WTC11 (cell line): Measurements from ENCODE around the gene KRTAP25-1.

Experiments used
- AR ChIP-seq: fragments of 250-450 bp; sonication (Bioruptor Pico); IDR thresholded peaks from 2 replicates; pipeline ENCODE4 v1.9.0; 2021; ENCODE audit warnings: mild to moderate bottlenecking
- ARID4B ChIP-seq: sonication (generic); formaldehyde crosslinking; IDR thresholded peaks from 2 replicates; pipeline ENCODE4 v1.8.0; 2023; ENCODE audit warnings: missing genetic modification reagents, mild to moderate bottlenecking, borderline replicate concordance
- ATF3 ChIP-seq: sonication (generic); formaldehyde crosslinking; conservative IDR thresholded peaks from 2 replicates; pipeline ENCODE4 v1.8.1; 2022; ENCODE audit warnings: mild to moderate bottlenecking, missing genetic modification reagents
- CREM ChIP-seq: sonication (generic); formaldehyde crosslinking; IDR thresholded peaks from 2 replicates; pipeline ENCODE4 v1.8.1; 2022; ENCODE audit warnings: mild to moderate bottlenecking, missing genetic modification reagents, moderate library complexity
- FOXK1 ChIP-seq: sonication (generic); formaldehyde crosslinking; IDR thresholded peaks from 2 replicates; pipeline ENCODE4 v1.8.0; 2022; ENCODE audit warnings: mild to moderate bottlenecking, moderate library complexity, missing genetic modification reagents
- FOXP1 ChIP-seq: sonication (generic); formaldehyde crosslinking; IDR thresholded peaks from 2 replicates; pipeline ENCODE4 v1.8.0; 2022; ENCODE audit warnings: missing genetic modification reagents, mild to moderate bottlenecking, moderate library complexity, borderline replicate concordance
- NFYB ChIP-seq: sonication (generic); formaldehyde crosslinking; conservative IDR thresholded peaks from 2 replicates; pipeline ENCODE4 v1.8.0; 2022; ENCODE audit warnings: low read depth, missing genetic modification reagents
- ZBTB43 ChIP-seq: sonication (generic); formaldehyde crosslinking; IDR thresholded peaks from 2 replicates; pipeline ENCODE4 v1.8.1; 2023; ENCODE audit warnings: mild to moderate bottlenecking, missing genetic modification reagents
- ZNF232 ChIP-seq: sonication (generic); formaldehyde crosslinking; IDR thresholded peaks from 2 replicates; pipeline ENCODE4 v1.8.0; 2022; ENCODE audit warnings: mild to moderate bottlenecking, missing genetic modification reagents
- ZNF263 ChIP-seq: sonication (generic); formaldehyde crosslinking; IDR thresholded peaks from 2 replicates; pipeline ENCODE4 v1.8.1; 2022; ENCODE audit warnings: low read depth, mild to moderate bottlenecking, moderate library complexity, missing genetic modification reagents
- TF ChIP-seq, protein P1 (sequence below): fragments of 200-600 bp; IDR thresholded peaks from 2 replicates; pipeline ENCODE4 v1.8.0; 2022; ENCODE audit warnings: antibody characterized with exemption
- TF ChIP-seq, protein P2 (sequence below): fragments of 250-450 bp; sonication (Bioruptor Pico); IDR thresholded peaks from 2 replicates; pipeline ENCODE4 v1.9.0; 2021; ENCODE audit warnings: moderate library complexity, mild to moderate bottlenecking, inconsistent platforms, borderline replicate concordance
- TF ChIP-seq, protein P3 (sequence below): sonication (generic); formaldehyde crosslinking; IDR thresholded peaks from 2 replicates; pipeline ENCODE4 v1.8.1; 2023; ENCODE audit warnings: mild to moderate bottlenecking, missing genetic modification reagents

DNA sequence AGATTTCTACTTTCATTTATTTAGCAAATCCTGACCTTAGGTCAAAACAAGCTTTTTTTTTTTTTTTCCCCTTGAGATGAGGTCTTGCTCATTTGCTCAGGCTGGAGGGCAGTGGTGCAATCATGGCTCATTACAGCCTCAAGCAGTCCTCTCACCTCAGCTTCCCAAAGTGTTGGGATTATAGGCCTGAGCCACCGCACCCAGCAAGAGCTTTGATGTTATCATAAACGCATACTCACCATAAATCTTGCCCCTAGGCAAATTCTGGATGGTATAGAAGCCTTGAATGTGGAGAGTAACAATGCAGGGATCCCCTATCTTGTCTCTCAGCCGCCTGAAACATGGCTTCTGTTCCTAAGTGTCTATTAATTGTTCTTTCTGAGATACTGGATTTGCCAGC, 48.7 kb downstream of the KRTAP25-1 start:
- TF ChIP-seq, protein P1, sequence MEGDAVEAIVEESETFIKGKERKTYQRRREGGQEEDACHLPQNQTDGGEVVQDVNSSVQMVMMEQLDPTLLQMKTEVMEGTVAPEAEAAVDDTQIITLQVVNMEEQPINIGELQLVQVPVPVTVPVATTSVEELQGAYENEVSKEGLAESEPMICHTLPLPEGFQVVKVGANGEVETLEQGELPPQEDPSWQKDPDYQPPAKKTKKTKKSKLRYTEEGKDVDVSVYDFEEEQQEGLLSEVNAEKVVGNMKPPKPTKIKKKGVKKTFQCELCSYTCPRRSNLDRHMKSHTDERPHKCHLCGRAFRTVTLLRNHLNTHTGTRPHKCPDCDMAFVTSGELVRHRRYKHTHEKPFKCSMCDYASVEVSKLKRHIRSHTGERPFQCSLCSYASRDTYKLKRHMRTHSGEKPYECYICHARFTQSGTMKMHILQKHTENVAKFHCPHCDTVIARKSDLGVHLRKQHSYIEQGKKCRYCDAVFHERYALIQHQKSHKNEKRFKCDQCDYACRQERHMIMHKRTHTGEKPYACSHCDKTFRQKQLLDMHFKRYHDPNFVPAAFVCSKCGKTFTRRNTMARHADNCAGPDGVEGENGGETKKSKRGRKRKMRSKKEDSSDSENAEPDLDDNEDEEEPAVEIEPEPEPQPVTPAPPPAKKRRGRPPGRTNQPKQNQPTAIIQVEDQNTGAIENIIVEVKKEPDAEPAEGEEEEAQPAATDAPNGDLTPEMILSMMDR: no peak
- TF ChIP-seq CREM (CRISPR knock-in tag): no peak
- TF ChIP-seq, protein P2, sequence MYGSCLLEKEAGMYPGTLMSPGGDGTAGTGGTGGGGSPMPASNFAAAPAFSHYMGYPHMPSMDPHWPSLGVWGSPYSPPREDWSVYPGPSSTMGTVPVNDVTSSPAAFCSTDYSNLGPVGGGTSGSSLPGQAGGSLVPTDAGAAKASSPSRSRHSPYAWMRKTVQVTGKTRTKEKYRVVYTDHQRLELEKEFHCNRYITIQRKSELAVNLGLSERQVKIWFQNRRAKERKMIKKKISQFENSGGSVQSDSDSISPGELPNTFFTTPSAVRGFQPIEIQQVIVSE (CRISPR knock-in tag): no peak
- TF ChIP-seq ZBTB43 (CRISPR knock-in tag): no peak
- TF ChIP-seq ARID4B (CRISPR knock-in tag): no peak
- TF ChIP-seq FOXK1: no peak
- TF ChIP-seq AR: no peak
- no peak for TF ChIP-seq FOXP1
- TF ChIP-seq, protein P3, sequence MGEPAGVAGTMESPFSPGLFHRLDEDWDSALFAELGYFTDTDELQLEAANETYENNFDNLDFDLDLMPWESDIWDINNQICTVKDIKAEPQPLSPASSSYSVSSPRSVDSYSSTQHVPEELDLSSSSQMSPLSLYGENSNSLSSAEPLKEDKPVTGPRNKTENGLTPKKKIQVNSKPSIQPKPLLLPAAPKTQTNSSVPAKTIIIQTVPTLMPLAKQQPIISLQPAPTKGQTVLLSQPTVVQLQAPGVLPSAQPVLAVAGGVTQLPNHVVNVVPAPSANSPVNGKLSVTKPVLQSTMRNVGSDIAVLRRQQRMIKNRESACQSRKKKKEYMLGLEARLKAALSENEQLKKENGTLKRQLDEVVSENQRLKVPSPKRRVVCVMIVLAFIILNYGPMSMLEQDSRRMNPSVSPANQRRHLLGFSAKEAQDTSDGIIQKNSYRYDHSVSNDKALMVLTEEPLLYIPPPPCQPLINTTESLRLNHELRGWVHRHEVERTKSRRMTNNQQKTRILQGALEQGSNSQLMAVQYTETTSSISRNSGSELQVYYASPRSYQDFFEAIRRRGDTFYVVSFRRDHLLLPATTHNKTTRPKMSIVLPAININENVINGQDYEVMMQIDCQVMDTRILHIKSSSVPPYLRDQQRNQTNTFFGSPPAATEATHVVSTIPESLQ: no peak
- TF ChIP-seq ATF3 (CRISPR knock-in tag): no peak
- no peak for TF ChIP-seq NFYB (CRISPR knock-in tag)
- TF ChIP-seq ZNF263 (CRISPR knock-in tag): no peak
- no peak for TF ChIP-seq ZNF232 (CRISPR knock-in tag)
